SW480 (cell line): ENCODE measurements around the gene BMP6.

ENCODE experiments used
- DNase-seq: peaks from one replicate; pipeline ENCODE4 v3.0.0-alpha.2; 2016; ENCODE audit warnings: low spot score

Gene BMP6

DNA sequence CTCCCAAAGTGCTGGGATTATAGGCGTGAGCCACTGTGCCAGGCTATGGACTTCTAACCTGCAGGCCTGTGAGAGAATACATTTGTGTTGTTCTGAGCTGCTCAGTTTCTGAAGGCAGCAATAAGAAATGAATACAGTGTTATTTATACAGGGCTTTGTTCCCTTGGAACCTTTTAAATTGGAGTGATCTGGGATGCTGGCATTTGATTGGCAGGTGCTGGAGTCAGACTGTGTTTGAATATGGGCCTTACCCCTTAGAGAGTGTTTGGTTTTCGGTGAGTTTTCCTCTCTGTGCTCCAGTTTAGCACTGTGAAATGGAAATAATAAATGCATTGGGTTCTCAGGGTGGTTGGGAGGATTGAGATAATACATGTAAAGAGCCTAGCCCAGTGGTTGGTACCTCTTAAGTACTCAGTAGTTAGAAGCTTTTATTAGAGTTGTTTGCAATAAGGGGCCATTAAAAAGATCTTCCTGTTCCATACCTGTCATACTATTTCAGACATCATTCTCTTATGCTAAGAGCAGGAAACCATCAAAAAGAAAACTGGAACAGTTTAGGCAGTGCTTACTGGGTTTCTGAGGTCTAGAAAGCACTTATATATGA is 22.1 kb downstream of the BMP6 start:
- DNase-seq = no peak

DNA sequence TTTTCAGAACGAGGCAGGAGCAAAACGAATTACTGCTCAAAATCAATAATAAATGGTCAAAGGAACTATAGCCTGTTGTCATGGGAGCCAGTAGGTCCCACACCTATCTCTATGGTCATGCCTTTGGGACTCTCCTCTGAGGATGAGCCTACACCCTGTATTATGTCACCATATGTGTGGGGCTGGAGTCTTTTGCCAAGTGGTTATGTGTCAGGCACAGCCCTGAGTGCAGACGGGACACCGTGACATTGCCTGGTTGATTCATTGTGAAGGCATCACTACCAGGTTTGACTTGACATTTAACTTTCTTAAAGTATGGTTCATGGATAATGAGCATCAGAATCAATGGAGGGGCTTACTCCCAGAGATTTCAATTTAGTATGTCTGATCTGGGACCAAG is 23.6 kb downstream of the BMP6 start:
- no peak for DNase-seq

DNA sequence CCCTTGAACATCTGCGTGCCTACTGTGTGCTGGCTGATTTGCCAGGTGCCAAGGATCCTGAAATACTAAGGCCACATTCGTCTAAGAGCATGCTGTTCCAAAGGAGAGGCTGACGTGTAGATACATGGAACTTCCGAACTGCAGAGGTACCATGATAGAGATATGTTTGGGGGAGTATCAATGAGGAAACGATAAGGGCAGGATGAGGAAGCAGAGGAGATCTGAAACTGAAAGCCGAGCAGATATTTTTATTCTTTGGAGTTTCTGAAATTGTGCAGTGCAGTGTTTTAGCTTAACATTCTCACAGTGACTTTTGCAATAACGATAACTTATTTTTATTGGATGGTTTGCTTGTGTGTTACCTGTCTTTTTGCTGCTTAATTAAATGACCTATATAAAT is 24.3 kb downstream of the BMP6 start:
- DNase-seq = no peak

DNA sequence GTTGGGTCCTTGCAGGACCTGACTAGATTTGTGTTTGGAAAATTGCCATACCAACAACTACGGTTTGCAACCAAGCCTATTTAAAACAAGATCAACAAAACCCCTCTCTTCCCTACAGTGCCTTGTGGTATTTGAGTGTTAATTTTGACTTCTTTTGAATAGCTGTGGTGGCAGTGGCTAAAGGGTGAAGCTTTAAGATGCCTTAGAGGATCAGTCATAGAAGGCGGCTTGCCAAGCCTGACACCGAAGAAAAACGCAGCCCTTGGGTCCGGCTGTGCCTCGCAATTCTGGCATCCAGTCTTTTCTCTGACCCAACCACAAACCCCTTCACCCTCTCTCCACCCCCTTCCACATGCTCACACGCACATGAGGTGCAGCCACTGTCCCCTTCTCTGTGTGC is 32.6 kb downstream of the BMP6 start:
- DNase-seq = peak; percentile 37

DNA sequence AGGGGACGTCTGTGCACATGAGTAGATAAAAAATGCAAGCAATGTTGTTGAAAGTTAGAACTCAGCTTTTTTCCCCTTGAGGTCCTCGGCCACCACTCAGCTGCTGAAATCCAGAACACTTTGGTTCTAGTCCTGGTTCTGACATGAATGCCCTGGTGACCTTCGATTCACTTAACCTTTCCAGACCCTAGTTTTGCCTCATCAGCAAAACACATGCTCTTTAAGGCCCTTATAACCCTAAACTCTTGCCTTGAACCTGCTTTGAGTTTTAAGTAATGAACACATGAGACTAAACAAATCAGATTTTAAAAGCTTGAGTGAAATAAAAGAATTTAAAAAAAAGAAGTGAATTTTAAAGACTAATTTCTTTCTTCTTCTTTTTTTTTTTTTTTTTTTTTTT is 33.4 kb downstream of the BMP6 start:
- no peak for DNase-seq

DNA sequence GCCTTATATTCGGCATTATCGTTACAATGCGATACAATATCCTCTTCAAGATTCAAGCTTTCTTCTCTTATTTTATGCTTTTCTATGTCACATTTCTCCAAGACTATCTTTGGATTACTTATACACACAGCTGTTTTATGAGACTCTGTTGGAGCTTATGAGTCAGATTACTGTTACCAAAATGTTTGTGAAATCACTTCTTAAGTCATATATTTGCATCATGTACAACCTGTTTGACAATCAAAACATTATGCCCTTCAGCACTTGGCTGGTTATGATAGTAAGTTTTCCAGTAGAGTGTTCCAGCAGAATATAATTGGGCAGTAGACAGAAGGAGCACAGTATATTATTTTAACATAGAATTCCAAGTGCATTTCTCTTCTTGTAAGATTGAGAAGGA is 35.2 kb downstream of the BMP6 start:
- no peak for DNase-seq

DNA sequence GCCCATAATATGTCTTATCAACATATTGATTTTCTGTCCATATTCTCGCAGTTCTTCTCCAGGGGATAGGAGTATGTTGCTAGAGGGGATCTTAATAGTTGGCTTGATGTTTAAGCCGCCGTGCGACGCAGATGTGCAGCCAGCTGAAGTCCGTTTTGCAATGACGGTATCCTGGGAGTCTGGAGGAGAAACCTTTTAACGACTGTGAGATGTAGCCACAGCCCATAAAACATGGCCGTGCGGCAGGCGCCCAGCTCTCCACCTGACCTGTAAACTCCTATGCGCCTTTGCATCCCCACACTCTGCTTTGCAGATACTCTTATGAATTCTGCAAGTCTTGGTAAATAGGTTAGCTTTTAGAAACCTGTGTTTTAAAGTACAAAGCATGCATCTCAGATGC is 36.9 kb downstream of the BMP6 start:
- no peak for DNase-seq

DNA sequence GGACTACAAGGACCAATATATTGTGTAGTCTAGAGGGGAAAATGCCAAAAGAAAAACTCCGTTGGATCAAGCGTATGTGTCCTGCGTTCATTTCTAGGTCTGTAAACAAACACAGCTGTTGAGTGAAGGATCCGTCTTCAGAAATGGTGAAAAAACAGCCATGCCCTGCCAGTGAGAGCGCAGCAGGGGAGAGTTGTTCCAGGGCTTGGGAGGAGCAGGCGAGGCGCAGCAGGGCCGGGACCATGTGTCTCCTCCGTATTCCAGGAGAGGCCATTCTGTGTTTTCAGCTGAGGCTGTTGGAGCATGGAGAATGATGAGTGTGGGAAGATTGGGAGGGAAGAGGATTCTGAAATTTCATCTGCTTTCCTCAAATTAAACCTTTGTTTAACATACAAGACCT is 38.0 kb downstream of the BMP6 start:
- DNase-seq = no peak

DNA sequence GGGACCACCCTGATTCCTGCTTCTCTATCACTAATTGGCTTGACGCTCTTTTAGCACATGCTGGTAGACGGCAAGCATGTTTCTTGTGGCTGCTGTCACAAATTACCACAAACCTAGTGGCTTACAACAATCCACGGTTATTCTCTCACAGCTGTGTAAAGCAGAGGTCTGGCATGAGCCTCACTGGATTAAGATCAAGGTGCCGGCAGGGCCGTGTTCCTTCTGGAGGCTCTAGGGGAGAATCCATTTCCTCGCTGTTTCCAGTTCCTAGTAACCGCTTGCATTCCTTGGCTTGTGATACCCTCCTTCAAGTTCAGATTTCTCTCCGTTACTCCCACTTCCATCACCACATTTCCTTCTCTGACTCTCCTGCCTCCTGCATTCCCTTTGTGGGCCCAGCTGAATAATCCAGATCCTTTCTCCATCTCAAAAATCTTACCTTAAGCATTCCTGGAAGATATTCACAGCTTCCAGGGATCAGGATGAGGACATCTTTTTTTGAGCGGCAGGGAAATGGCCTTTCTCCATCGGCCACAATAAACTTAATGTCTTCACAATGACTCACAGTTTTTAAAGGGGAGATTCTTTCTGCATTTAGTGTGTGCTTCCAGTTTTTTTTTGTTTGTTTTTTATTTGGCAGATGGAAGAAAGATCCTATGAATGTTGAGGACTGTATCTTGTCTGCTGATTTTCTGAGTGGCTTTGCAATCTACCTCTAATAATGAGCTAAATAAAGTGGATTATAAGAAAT is 39.9 kb downstream of the BMP6 start:
- no peak for DNase-seq

DNA sequence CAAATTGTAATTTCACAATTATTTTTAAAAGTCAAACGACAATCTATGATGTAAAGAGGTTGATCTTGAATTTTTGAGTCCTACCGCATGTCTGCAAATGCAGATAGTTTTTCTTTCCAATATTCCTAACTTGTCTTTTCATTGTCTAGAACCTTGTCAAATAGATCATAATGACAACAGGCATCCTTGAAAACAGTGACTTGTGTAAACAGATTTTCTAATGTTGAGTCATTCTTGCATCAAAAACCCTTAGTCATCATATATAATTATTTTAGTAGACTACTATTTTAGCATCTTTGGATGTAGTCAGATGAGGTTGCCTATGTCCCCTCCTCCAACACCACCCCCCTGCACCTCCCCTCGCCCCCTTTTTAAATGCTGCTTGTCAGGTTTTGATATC is 43.8 kb downstream of the BMP6 start:
- peak; percentile 26 for DNase-seq

DNA sequence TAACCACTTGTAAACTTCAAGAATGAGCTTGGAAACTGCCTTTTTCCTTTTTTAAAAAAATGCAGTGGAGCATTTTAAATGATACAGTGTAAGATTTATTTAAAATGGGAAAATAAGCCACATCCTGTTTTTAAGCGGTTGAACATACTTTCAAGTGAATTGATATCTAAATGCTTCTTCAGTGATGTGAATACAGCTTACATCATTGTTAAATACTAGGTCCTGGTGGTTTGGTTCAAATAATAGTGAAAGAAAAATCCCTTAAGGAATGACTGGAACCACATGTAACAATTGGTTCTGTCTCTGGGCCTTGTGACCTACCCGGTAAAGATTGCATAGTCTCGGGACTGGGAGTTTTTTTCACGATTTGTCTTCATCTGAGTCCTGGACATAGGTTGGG is 44.2 kb downstream of the BMP6 start:
- DNase-seq = no peak

DNA sequence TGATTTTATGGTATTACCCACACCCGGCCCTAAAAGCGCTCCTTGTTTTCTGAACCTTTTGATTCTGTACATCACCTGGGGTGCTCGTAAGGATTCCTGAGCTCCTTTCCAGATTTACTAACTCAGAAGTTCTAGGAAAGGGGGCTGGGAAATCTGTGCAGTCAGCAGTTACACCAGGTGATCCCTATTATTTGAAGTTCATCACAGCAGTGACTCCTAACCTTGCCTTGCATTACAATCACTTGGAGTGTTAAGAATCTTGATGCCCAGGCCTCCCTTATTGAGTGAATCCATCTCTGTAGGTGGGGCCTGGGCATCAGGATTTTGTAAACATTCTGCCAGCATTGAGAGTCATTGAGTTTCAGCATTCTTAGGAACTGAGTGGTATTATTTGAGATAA is 44.7 kb downstream of the BMP6 start:
- no peak for DNase-seq

DNA sequence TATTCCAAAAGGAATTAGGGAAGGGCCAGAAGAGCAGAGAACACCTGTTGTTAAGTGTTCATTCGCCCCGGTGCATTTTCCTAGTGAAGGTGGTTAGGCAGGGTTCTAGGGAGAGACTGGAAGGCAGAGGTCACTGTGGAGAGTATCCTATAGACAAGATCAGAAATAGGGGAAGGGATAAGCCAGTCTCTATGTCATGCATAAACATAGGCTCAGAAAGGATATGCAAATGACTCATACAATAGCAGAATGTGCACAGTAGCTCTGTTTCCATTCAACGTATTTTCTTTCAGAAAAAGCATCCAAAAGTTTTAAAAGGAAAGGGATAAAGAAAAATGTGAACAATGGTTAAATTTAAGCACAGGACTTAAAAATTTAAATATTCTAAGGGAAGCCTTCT is 47.4 kb downstream of the BMP6 start:
- no peak for DNase-seq

DNA sequence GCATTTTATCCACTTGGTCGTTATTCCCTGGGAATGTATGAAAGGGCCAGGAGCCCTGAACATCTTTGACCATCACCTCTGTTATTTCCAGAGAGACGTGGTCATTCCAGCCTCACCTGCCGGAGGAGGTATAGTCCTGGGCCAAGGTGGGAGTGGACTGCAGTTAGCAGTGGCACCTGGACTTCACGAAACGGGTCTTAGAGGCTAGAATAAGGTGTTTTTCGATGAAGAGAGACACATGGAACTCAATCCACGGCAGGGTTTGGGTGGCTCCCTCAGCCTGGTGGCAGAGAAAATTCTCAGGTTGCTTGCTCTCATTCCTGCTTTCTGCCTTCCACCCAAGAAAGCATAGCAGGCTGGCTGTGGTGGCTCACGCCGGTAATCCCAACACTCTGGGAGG is 48.0 kb downstream of the BMP6 start:
- no peak for DNase-seq

DNA sequence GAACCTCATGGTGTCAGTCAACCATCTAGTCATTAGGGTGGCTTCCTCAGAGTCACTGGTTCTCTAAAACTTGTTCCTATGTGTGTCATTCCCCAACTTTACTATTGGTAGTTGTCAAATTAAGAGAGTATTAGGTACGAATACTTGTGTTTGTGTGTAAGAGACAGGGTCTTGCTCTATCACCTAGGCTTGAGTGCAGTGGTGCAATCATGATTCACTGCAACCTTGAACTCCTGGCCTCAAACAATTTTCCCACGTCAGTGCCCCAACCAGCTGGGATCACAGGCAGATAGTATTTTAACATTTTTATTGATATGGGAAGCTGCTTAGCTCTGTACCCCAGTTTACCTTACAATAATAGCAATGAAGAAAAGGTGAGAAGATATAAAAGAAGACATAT is 50.6 kb downstream of the BMP6 start:
- no peak for DNase-seq

DNA sequence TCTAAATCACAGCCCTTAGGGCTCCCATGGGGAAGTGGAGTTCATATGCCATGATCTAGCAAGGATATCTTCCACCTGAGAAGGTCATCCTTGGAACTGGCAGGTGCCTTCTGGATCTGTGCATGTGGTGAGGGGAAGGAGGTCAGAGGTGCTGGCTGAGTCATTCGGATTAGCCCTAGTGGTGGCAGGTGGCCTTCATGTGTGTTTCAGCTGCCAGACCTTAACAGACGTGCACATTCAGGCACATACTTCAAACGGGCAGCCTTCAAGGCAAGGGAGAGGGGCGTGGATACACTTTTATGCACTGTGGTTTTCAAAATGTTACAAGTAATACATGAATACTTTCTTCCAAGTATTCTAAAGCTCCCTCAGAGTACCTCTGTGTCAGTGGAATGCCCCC is 51.2 kb downstream of the BMP6 start:
- peak; percentile 59 for DNase-seq

DNA sequence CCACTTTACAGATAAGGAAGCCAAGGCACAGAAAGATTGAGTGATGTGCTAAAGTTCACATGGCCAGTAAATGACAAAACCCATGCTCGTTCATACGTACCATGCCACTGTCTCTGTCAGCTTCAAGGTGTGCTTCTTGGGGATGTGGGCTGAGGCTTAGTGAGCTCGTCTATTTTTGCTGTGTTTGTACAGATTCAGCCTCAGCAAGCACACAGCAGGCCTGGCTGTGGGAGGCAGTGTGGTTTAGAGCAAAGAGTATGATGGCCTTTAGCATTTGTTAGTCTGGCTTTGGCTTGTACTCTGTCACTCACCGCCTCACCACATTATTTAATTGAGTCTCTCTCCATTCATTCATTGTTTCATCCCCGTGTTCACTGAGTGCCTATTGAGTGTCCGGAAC is 55.3 kb downstream of the BMP6 start:
- no peak for DNase-seq

DNA sequence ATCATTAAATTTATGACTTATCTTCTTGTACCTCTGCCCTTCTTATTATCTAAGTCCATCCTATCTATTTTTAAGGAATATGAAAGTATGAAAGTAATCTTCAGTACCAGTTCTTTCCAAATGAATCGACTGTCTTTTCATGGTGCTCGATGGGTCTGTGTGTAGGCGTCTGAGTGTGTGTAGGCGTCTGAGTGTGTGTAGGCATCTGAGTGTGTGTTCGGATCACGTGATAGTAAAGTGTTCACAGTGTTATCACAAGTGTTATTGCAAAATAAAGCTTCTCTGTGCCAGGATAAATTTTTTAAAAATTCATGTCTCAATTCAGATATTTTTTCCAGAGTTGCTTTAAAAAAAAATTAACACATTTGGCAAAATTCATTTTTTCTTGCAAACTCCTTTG is 58.3 kb downstream of the BMP6 start:
- no peak for DNase-seq

DNA sequence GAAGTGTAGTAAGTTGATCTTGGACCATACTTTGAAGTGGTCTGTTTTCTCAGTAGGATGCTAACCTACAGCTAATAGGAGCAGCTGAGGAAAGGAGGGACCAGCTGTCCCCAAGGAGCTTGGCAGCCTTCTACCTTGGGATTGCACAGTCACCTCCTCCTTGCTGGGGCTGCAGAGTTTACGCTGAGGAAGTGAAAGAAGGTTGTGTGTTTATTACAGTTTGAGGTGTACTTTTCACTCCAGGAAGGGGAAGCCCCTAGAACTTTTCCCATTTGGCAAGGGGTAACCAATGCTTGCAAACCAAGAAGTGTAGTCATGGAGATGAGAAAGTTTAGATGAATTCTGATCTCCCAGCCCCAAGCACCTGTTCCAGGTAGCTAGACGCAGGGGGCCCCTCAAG is 58.8 kb downstream of the BMP6 start:
- no peak for DNase-seq

DNA sequence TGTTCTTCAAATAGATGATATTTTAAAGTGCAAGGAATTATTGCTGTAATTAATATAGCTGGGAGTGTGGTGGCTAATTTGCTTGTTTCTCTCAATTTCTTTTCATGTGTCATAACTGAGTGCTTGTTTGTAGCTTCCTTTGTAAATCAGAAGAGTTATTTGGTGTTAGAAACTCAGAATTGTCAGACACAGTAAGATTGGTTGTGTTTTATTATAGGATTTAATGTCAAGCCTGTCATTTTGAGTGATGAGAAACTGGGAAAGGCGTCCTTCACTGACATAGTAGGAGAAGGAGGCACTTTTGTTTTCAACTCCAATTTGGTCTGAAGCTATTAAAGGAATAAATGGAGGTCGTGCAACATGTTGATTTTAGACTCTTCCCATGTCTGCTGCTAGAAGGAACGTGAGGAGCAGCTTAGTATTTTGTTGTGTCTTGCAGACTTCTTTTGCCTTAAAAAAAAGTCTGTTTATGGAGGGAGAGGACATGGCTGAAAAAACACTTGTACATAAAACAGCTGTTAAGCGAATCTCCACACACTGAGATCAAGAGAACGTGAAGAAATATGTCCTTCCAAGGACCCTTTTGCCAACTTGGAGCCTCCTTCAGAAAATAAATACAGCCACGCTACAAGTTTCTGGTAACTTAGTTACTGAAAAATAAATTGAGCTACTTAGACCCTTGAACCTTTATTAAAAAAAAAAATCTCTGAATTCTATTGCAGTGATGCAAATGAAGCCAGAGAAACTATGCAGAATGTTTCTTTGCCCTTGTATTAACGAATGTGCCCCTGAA is 59.5 kb downstream of the BMP6 start:
- no peak for DNase-seq

DNA sequence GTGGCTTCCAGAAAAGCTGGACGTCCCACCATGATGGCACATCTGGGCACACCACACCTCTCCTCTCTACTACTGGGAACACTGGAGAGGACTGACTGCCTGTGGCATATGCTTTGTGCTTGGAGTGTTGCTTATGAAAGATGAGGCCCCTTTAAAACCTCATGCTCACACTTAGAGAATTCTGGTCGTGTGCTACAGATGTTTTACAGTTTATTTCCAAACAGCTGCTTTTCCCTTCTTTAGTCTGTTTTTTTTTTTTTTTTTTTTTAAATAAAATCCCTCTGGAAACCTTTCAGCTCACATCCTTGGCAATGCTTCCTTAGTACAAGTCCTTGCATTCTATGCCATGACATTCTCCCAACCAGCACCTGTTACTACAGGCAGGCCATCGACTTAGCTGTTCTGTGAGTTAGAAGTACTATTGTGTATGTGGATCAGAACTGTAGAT is 60.3 kb downstream of the BMP6 start:
- no peak for DNase-seq

DNA sequence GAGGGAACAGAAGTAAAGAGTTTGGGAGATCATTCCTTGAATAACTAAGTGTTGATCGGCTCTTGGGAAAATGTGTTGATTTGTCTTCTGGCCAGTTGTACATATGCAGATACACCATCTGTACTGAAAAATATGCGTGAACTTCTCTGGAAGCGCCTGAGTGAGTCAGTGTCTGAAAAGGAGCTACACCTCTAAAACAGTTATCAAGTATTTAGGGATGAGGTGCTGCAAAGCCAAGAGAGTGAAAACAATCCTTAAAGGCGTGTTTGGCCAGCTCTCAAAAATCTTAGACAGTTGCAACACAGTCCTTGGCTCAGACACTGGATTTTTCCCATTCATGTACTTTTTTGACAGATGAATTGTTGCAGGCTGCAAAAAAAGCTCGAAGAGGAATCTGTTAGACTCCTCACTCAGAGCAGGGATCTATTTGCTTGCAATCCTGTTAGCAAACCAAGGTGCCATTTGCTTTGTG is 61.3 kb downstream of the BMP6 start:
- no peak for DNase-seq

DNA sequence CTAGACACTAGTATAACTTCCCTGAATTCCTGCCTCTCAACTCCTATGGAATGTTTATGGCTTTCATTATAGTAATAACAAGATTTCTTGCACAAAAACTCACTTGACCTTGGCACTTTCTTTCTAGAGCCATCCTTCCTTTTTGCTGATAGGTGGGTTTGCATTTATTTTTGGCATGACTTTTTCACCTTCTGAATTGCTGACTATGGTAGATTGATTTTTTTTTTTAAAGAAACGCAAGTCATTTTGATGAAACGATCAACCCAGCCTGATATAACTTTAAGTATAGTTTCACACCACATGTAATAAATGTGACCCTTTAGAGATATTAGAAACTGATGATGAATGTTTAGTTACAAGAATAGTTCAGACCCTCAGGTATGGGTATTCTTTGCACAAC is 61.8 kb downstream of the BMP6 start:
- no peak for DNase-seq
